ENCODE measurements around the gene ZNF816. TPM values are rescaled to one million over a fixed set of nuclear protein-coding genes. Genes with fewer than 3 reads are reported as not detected.
"Not testable (repeated sequence)": the region's sequence is repeated elsewhere in the genome, so short reads cannot be mapped to it uniquely, and the experiment has no call there.

ZNF816 gene
- total RNA-seq, 1 experiment from 2014 or later = 5.4 TPM

GRCh38 chr19:52910648-52911047 is 52.0 kb downstream of the ZNF816 start:
- H3K27ac Mint-ChIP-seq (ENCODE audit: low read depth, unreplicated experiment) = no peak overlapping the region
- intact Hi-C loops (cut with micrococcal nuclease) = no loop called here
- ChIA-PET CTCF (interaction anchor here (0.9 kb wide), 1 partner anchor 13 kb away, joined by 4 read pairs; the partner anchor contains the start of gene ZNF320), POLR2A (no interaction called here)
- BruUV-seq (replicated peaks) = no TSS peak
- no peak for DNase-seq (ENCODE audit: unreplicated experiment)
- TF ChIP-seq, protein P1, sequence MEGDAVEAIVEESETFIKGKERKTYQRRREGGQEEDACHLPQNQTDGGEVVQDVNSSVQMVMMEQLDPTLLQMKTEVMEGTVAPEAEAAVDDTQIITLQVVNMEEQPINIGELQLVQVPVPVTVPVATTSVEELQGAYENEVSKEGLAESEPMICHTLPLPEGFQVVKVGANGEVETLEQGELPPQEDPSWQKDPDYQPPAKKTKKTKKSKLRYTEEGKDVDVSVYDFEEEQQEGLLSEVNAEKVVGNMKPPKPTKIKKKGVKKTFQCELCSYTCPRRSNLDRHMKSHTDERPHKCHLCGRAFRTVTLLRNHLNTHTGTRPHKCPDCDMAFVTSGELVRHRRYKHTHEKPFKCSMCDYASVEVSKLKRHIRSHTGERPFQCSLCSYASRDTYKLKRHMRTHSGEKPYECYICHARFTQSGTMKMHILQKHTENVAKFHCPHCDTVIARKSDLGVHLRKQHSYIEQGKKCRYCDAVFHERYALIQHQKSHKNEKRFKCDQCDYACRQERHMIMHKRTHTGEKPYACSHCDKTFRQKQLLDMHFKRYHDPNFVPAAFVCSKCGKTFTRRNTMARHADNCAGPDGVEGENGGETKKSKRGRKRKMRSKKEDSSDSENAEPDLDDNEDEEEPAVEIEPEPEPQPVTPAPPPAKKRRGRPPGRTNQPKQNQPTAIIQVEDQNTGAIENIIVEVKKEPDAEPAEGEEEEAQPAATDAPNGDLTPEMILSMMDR (IDR thresholded peaks at IDR 0.05; ENCODE audit: unreplicated experiment) = no peak
- H3K27me3 Mint-ChIP-seq (ENCODE audit: insufficient read depth, unreplicated experiment) = no peaks in the 10 kb centered on the region
- H3K9me3 Mint-ChIP-seq (ENCODE audit: unreplicated experiment) = peaks cover 16% of the 10 kb centered on the region
- peaks cover 75% of the 10 kb centered on the region for H3K36me3 Mint-ChIP-seq (ENCODE audit: insufficient read depth, unreplicated experiment)
- H3K4me1 Mint-ChIP-seq (ENCODE audit: insufficient read depth, unreplicated experiment) = no peaks in the 10 kb centered on the region
- no peak overlapping the region for H3K4me3 Mint-ChIP-seq (ENCODE audit: unreplicated experiment)

GRCh38 chr19:52904052-52904780 is 58.5 kb downstream of the ZNF816 start:
- DNase-seq (ENCODE audit: unreplicated experiment); intact Hi-C loops (cut with micrococcal nuclease); H3K4me3 Mint-ChIP-seq (ENCODE audit: unreplicated experiment); BruUV-seq (replicated peaks); H3K27ac Mint-ChIP-seq (ENCODE audit: low read depth, unreplicated experiment); POLR2A ChIA-PET; H3K4me1 Mint-ChIP-seq (ENCODE audit: insufficient read depth, unreplicated experiment); H3K27me3 Mint-ChIP-seq (ENCODE audit: insufficient read depth, unreplicated experiment): not testable (repeated sequence)
- H3K36me3 Mint-ChIP-seq (ENCODE audit: insufficient read depth, unreplicated experiment) = peaks cover 33% of the 10 kb centered on the region
- CTCF ChIA-PET = interaction anchor here (0.7 kb wide), 1 partner anchor 259 kb away, joined by 4 read pairs; no protein-coding TSS in a partner anchor
- peaks cover 16% of the 10 kb centered on the region for H3K9me3 Mint-ChIP-seq (ENCODE audit: unreplicated experiment)

DNA sequence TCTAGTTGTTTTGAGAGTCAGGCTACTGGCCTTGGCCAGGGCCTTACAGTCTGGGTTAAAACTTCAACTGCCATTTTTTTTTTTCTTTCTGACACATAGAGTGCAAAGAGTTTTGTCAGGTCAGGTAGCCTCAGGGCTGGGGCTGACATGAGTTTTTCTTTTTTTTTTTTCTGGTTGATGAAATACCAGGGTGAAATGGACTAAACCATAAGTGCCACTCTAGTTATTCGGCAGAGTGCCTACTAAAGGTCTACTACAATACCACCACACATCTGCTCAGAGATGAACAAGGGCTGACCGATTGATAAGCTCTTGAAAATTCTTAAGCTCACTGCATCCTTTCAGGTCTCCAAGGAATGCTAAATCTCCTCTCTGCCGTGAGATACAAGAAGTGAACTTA is 60.8 kb downstream of the ZNF816 start:
- H3K36me3 Mint-ChIP-seq (ENCODE audit: insufficient read depth, unreplicated experiment) = peaks cover 25% of the 10 kb centered on the region
- ChIA-PET CTCF (interaction anchor here (0.6 kb wide), 1 partner anchor 151 kb away, joined by 3 read pairs; no protein-coding TSS in a partner anchor), POLR2A (interaction anchor here (1.2 kb wide), 1 partner anchor 22 kb away, joined by 6 read pairs; no protein-coding TSS in a partner anchor)
- DNase-seq (ENCODE audit: unreplicated experiment) = no peak
- H3K9me3 Mint-ChIP-seq (ENCODE audit: unreplicated experiment) = peaks cover 20% of the 10 kb centered on the region
- H3K4me1 Mint-ChIP-seq (ENCODE audit: insufficient read depth, unreplicated experiment) = no peaks in the 10 kb centered on the region
- no peaks in the 10 kb centered on the region for H3K27me3 Mint-ChIP-seq (ENCODE audit: insufficient read depth, unreplicated experiment)
- intact Hi-C loops (cut with micrococcal nuclease) = no loop called here
- H3K27ac Mint-ChIP-seq (ENCODE audit: low read depth, unreplicated experiment) = no peak overlapping the region
- no TSS peak for BruUV-seq (replicated peaks)
- H3K4me3 Mint-ChIP-seq (ENCODE audit: unreplicated experiment) = no peak overlapping the region
- TF ChIP-seq, protein P1 (IDR thresholded peaks at IDR 0.05; ENCODE audit: unreplicated experiment) = no peak

Other genes starting within 250 kb of the ZNF816 start
- gene ZNF611, start 227.8 kb downstream of the ZNF816 start, total RNA-seq (2022) = 12.6 and 23.1 TPM in 2 replicates
- gene ZNF600, start 176.1 kb downstream of the ZNF816 start, total RNA-seq (2022) = 7.9 and 9.8 TPM in 2 replicates
- 13.2 and 15.6 TPM in 2 replicates for gene ZNF28, start 141.2 kb downstream of the ZNF816 start, total RNA-seq (2022)
- gene ZNF468, start 105.3 kb downstream of the ZNF816 start, total RNA-seq (2022) = 9.6 and 18.7 TPM in 2 replicates
- gene ZNF320, start 65.2 kb downstream of the ZNF816 start, total RNA-seq (2022) = 4.9 and 5.4 TPM in 2 replicates
- gene ZNF888, start 39.5 kb downstream of the ZNF816 start, total RNA-seq (2022) = 7.0 and 7.3 TPM in 2 replicates
- gene ERVV-1, start 51.0 kb upstream of the ZNF816 start, total RNA-seq (2022) = not detected in 2 replicates
- not detected in 2 replicates for gene ERVV-2, start 81.9 kb upstream of the ZNF816 start, total RNA-seq (2022)
- 16.5 and 20.3 TPM in 2 replicates for gene ZNF160, start 140.5 kb upstream of the ZNF816 start, total RNA-seq (2022)
- not detected in 2 replicates for gene ZNF415, start 170.0 kb upstream of the ZNF816 start, total RNA-seq (2022)
- not detected in 2 replicates for gene ZNF347, start 196.2 kb upstream of the ZNF816 start, total RNA-seq (2022)
- not detected in 2 replicates for gene ZNF665, start 230.5 kb upstream of the ZNF816 start, total RNA-seq (2022)